GM12872 (cell line): Measurements from ENCODE around the gene NRXN2.

ENCODE experiments used
- TF ChIP-seq, protein P1 (sequence below): IDR thresholded peaks from 3 replicates; pipeline ENCODE4 v1.5.1; 2011; ENCODE audit warnings: low read depth, mild to moderate bottlenecking, low read length, moderate library complexity; ENCODE audit not compliant: insufficient read depth

NRXN2 gene

GRCh38 chr11:64624883-64625481 lies 98.0 kb downstream of the NRXN2 start:
- TF ChIP-seq, protein P1, sequence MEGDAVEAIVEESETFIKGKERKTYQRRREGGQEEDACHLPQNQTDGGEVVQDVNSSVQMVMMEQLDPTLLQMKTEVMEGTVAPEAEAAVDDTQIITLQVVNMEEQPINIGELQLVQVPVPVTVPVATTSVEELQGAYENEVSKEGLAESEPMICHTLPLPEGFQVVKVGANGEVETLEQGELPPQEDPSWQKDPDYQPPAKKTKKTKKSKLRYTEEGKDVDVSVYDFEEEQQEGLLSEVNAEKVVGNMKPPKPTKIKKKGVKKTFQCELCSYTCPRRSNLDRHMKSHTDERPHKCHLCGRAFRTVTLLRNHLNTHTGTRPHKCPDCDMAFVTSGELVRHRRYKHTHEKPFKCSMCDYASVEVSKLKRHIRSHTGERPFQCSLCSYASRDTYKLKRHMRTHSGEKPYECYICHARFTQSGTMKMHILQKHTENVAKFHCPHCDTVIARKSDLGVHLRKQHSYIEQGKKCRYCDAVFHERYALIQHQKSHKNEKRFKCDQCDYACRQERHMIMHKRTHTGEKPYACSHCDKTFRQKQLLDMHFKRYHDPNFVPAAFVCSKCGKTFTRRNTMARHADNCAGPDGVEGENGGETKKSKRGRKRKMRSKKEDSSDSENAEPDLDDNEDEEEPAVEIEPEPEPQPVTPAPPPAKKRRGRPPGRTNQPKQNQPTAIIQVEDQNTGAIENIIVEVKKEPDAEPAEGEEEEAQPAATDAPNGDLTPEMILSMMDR = no peak

DNA sequence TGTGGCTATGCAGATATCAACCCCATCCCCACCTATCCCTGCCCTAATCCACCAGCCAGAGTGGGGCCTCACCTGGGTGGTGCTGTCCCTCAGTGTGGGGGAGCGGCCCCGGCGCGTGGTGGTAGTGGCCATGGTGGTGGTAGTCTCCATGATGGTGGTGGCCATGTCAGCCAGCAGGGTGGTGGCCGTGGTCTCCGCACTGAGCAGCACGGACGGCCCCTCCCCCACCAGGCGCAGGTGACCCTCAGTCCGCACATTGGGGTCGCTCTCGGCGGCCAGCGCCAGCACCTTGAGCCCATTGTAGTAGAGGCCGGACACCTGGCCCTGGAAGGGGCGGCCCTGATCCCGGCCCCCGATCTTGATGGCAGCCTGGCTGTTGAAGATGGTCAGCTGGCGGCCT lies 100.3 kb downstream of the NRXN2 start:
- TF ChIP-seq, protein P1 = no peak

DNA sequence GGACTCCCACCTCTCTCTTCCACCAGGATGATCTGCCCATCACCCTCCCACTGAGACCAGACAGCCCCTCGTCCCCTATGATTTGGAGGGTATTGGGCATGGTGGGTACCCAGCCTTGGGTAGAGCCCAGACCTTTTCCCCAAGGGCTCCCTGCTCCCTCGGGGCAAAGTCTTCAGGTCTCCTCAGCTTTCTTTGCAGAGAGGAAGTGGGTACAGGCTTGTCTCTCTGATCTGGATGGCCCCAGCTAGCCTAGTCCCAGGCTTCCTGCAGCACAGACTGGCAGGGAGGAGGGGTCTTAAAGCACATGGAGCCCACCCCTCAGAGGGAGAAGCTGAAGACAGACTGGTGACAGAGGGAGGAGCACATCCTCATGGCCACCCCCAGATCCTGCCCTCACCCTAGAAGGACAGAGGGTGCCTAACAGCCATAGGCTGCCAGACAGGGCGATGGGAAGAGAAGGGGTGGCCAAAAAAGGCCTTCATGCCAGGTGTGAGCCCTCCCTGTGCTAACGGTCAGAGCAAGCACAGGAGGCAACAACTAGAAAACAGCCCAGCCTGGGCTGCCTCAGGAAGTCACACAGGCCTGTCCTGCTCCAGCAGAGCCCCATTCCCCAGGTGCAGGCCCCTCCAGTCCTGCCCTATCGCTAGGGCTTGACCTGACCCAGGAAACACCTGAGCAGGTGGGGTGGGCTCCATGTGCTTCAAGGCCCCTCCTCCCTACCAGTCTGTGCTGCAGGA lies 101.5 kb downstream of the NRXN2 start:
- TF ChIP-seq, protein P1 = no peak

- TF ChIP-seq, protein P1 = no peak
Observed at GRCh38 chr11:64620381-64620971, 102.5 kb downstream of the NRXN2 start.

GRCh38 chr11:64619811-64620380 lies 103.1 kb downstream of the NRXN2 start:
- TF ChIP-seq, protein P1 = no peak

DNA sequence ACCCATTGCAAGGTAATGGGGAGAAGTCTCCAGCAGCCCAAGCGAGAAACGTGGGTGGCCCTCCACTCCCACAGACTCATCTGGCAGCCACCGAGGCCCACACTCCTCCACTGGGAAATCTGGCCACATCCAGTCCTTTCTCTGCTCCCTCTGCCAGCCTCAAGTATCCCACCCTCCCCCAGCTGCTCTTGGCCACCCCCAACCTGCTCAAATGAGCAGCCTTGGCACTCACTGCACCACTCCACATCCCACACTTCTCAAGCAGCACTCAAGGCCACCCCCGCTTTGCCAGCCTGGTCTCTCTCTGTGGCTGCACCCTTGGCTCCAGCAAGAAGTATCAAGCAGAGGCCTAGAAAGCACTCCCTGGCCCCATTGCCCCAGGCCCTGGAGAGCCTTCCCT lies 103.8 kb downstream of the NRXN2 start:
- TF ChIP-seq, protein P1 = no peak

- TF ChIP-seq, protein P1 = no peak
Observed at GRCh38 chr11:64616817-64617216, 106.2 kb downstream of the NRXN2 start.
